NCI-H2196 (cell line): ENCODE results near the gene SMARCAL1.
"Not testable (repeated sequence)": the region's sequence is repeated elsewhere in the genome, so short reads cannot be mapped to it uniquely, and the experiment has no call there.

Experiments used
- DNase-seq: peaks from one replicate; lab custom pipeline; 2025; ENCODE audit not compliant: unreplicated experiment; lab: John Stamatoyannopoulos, UW

Gene SMARCAL1

GRCh38 chr2:216499641-216500218 lies 87.4 kb downstream of the SMARCAL1 start:
- DNase-seq: no peak

- DNase-seq: no peak
Observed at GRCh38 chr2:216500572-216500971, 88.3 kb downstream of the SMARCAL1 start.

- DNase-seq: no peak
Observed at GRCh38 chr2:216501854-216502253, 89.6 kb downstream of the SMARCAL1 start.

- DNase-seq: no peak
Observed at GRCh38 chr2:216502381-216503158, 90.3 kb downstream of the SMARCAL1 start.

- no peak for DNase-seq
Observed at GRCh38 chr2:216503159-216503629, 90.9 kb downstream of the SMARCAL1 start.

GRCh38 chr2:216503697-216504375 lies 91.6 kb downstream of the SMARCAL1 start:
- DNase-seq: no peak

GRCh38 chr2:216504376-216504762 lies 92.1 kb downstream of the SMARCAL1 start:
- DNase-seq: no peak

- no peak for DNase-seq
Observed at GRCh38 chr2:216505133-216506106, 93.1 kb downstream of the SMARCAL1 start.

- DNase-seq: no peak
Observed at GRCh38 chr2:216507220-216508160, 95.2 kb downstream of the SMARCAL1 start.

- DNase-seq: no peak
Observed at GRCh38 chr2:216508229-216508628, 95.9 kb downstream of the SMARCAL1 start.

- peak; percentile 47 for DNase-seq
Observed at GRCh38 chr2:216516730-216517350, 104.6 kb downstream of the SMARCAL1 start.

GRCh38 chr2:216517447-216518225 lies 105.4 kb downstream of the SMARCAL1 start:
- no peak for DNase-seq

- DNase-seq: not testable (repeated sequence)
Observed at GRCh38 chr2:216518566-216519119, 106.4 kb downstream of the SMARCAL1 start.

GRCh38 chr2:216519154-216519762 lies 107.0 kb downstream of the SMARCAL1 start:
- DNase-seq: peak; percentile 76

- DNase-seq: no peak
Observed at GRCh38 chr2:216520112-216520511, 107.8 kb downstream of the SMARCAL1 start.

GRCh38 chr2:216522892-216523502 lies 110.7 kb downstream of the SMARCAL1 start:
- no peak for DNase-seq

- no peak for DNase-seq
Observed at GRCh38 chr2:216525972-216526371, 113.7 kb downstream of the SMARCAL1 start.
